GM10266 (cell line): ENCODE measurements around the gene ZNF579.

Experiments used
- DNase-seq: peaks from one replicate; pipeline ENCODE4 v3.0.0; 2012; ENCODE audit errors: extremely low spot score
- CTCF ChIP-seq: IDR thresholded peaks from 2 replicates; pipeline ENCODE4 v1.5.1; 2012; ENCODE audit warnings: mild to moderate bottlenecking, low read depth; ENCODE audit not compliant: control insufficient read depth, insufficient read depth; ENCODE audit errors: missing control alignments

The ZNF579 gene

GRCh38 chr19:55552206-55552605 is 28.4 kb downstream of the ZNF579 start:
- DNase-seq, result no peak

DNA sequence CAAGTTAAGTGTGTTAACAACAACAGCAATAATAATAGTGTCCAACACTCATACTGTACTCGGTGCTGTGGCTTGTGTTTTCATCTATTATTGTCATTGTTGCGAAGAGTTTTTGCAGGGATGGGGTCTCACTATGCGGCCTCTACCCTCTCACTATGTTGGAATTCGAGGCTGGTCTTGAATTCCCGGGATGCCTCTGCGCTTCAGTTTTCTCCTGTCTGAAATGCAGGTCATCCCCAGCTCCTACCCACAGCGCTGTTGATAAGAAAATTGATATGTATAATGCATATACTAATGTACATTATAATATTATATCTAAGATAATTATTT is 30.4 kb downstream of the ZNF579 start:
- TF ChIP-seq CTCF, result no peak
- DNase-seq, result no peak

More at GRCh38 chr19:55552206-55552605, 28.4 kb downstream of the ZNF579 start:
- TF ChIP-seq CTCF, result no peak

- TF ChIP-seq CTCF, result no peak
- DNase-seq, result no peak
These were observed 30.9 kb downstream of the ZNF579 start for GRCh38 chr19:55549500-55550320.

GRCh38 chr19:55546822-55547614 is 33.6 kb downstream of the ZNF579 start:
- TF ChIP-seq CTCF, result no peak
- no peak for DNase-seq

DNA sequence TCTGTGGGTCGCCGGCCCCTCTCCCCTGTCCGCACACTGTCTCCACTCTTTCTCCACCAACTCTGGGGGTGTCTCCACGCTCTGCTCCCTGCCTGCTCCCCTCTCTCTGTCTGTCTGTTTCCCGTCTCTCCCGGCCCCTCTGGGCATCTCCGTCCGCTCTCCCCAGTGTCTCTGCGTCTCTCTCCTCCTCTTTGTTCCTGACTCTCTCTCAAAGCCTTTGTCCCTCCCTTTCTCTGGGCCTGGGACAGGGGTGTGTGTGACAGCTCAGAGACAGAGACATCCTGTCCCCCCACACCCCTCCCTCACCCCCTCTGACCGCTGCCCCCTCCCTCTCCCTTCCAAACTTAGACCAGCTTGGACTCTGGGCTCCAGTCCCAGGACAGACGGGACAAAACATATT is 34.6 kb downstream of the ZNF579 start:
- no peak for TF ChIP-seq CTCF
- no peak for DNase-seq

GRCh38 chr19:55545443-55545842 is 35.2 kb downstream of the ZNF579 start, which contains the start of gene SBK3:
SBK3 (minus strand) TSS chr19:55545543; CDS start chr19:55545543, 0 bp downstream.
- DNase-seq, result no peak
- no peak for TF ChIP-seq CTCF
